Activated naive CD4-positive, alpha-beta T cell treated with anti-CD3 and anti-CD28 coated beads, Interleukin-2, amount 10 ng/mL, durations not matched to agents 7 days and 5 days (primary cell): ENCODE data around the gene ELMO3.

Experiments used
- CTCF ChIA-PET: fragments of 350-600 bp; sonication (Branson Sonifier 250); formaldehyde crosslinking; loops from one replicate; lab custom pipeline; 2021; ENCODE audit warnings: antibody characterized with exemption; lab: Charles Lee
- DNase-seq: peaks from one replicate; pipeline ENCODE4 v3.0.0-alpha.2; 2020
- H3K27ac Mint-ChIP-seq: one replicate; pipeline ENCODE4 v1.8.0; 2021; ENCODE audit warnings: mild to moderate bottlenecking, moderate library complexity, mixed read lengths
- H3K27me3 Mint-ChIP-seq: one replicate; pipeline ENCODE4 v1.8.0; 2021; ENCODE audit warnings: mild to moderate bottlenecking, mixed read lengths
- H3K36me3 Mint-ChIP-seq: one replicate; pipeline ENCODE4 v1.8.0; 2021; ENCODE audit warnings: mixed read lengths
- H3K4me1 Mint-ChIP-seq: one replicate; pipeline ENCODE4 v1.8.0; 2021; ENCODE audit warnings: mixed read lengths
- H3K4me3 Mint-ChIP-seq: one replicate; pipeline ENCODE4 v1.8.0; 2021; ENCODE audit warnings: mild to moderate bottlenecking, moderate library complexity, mixed read lengths
- H3K9me3 Mint-ChIP-seq: one replicate; pipeline ENCODE4 v1.8.0; 2021; ENCODE audit warnings: mixed read lengths

Gene ELMO3

DNA sequence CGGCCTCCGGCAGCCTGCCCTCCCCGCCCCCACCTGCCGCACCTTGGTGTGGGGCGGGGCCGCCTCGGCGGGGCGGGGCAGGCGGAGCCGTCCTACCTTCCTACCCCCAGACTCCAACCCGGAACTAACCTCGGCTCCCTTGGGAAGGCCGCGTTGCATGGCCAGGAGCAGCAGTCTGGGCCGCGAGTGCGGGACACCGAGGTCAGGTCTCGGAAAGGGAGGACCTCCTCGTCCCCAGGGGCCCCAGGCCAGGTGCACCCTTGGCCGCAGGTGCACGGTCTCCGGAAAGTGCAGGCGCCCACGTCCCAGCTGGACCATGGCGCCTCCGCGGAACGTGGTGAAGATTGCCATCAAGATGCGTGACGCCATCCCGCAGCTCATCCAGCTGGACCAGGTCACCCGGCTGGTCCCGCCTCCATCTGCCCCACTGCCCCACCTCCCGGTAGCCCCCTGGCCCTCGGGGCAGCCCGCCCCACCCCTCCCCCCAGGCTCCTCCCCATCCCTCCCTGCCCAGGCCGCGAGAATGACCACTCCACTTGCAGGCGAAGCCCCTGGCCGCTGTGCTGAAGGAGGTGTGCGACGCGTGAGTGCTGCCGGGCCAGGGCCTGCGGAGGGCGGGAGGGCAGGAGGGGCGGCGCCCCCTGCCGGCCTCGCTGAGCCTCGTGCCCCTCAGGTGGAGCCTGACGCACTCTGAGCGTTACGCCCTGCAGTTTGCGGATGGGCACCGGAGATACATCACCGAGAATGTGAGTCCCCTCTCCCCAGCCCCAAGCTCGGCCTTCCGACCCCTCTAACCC is at the start of gene ELMO3:
Gene ELMO3 (plus strand): TSS at position 121 of the 797 bp plus-strand sequence. CDS start 196 bp downstream, at position 317.
- H3K27ac Mint-ChIP-seq = peak within 1 kb of the TSS; percentile 37
- H3K4me3 Mint-ChIP-seq = no peak within 1 kb of the TSS

GRCh38 chr16:67149276-67150046 is 49.5 kb upstream of the ELMO3 start:
- H3K4me3 Mint-ChIP-seq = peak overlapping the region; percentile 26
- CTCF ChIA-PET = interaction anchor here (1.4 to 1.6 kb wide), 2 partner anchors 132 to 136 kb away, joined by 3 to 7 read pairs; no protein-coding TSS in a partner anchor

More for the DNA sequence above, at the start of gene ELMO3:
- peaks cover 53% of the 10 kb centered on the region for H3K36me3 Mint-ChIP-seq
- DNase-seq = no peak
- CTCF ChIA-PET = interaction anchor here (1.0 to 1.9 kb wide), 3 partner anchors 9 to 13 kb away, joined by 5 to 7 read pairs (median 5); partner anchors contain the start of gene EXOC3L1
- no peaks in the 10 kb centered on the region for H3K27me3 Mint-ChIP-seq
- no peaks in the 10 kb centered on the region for H3K9me3 Mint-ChIP-seq
- H3K4me1 Mint-ChIP-seq = peaks cover 23% of the 10 kb centered on the region

GRCh38 chr16:67150047-67150832 is 48.7 kb upstream of the ELMO3 start:
- Mint-ChIP-seq H3K27ac (no peak overlapping the region), H3K4me1 (peaks cover 37% of the 10 kb centered on the region), H3K36me3 (peaks cover 49% of the 10 kb centered on the region), H3K9me3 (no peaks in the 10 kb centered on the region), H3K4me3 (peak overlapping the region; percentile 70), H3K27me3 (peaks cover 19% of the 10 kb centered on the region)
- CTCF ChIA-PET = interaction anchor here (0.7 to 1.7 kb wide), 11 partner anchors 8 to 371 kb away, joined by 3 to 8 read pairs (median 4); no protein-coding TSS in a partner anchor
- peak; percentile 66 for DNase-seq

More at GRCh38 chr16:67149276-67150046, 49.5 kb upstream of the ELMO3 start:
- H3K9me3 Mint-ChIP-seq = no peaks in the 10 kb centered on the region
- peaks cover 35% of the 10 kb centered on the region for H3K4me1 Mint-ChIP-seq
- DNase-seq = no peak
- no peak overlapping the region for H3K27ac Mint-ChIP-seq
- H3K27me3 Mint-ChIP-seq = peaks cover 16% of the 10 kb centered on the region
- H3K36me3 Mint-ChIP-seq = peaks cover 55% of the 10 kb centered on the region

- peaks cover 41% of the 10 kb centered on the region for H3K4me1 Mint-ChIP-seq
- H3K27ac Mint-ChIP-seq = peak within 1 kb of the TSS; percentile 76
- DNase-seq = peak; percentile 72
- peaks cover 44% of the 10 kb centered on the region for H3K36me3 Mint-ChIP-seq
- H3K4me3 Mint-ChIP-seq = peak within 1 kb of the TSS; percentile 70
- H3K27me3 Mint-ChIP-seq = peaks cover 20% of the 10 kb centered on the region
- no peaks in the 10 kb centered on the region for H3K9me3 Mint-ChIP-seq
- CTCF ChIA-PET = interaction anchor here (0.7 to 1.7 kb wide), 11 partner anchors 9 to 370 kb away, joined by 3 to 8 read pairs (median 4); no protein-coding TSS in a partner anchor
Measured at GRCh38 chr16:67150833-67151396, 48.0 kb upstream of the ELMO3 start, which contains the start of gene B3GNT9. Gene B3GNT9, minus strand, starts transcription at chr16:67150998. Its CDS starts 513 bp downstream, at chr16:67150485.

- H3K9me3 Mint-ChIP-seq = no peaks in the 10 kb centered on the region
- H3K4me1 Mint-ChIP-seq = peaks cover 48% of the 10 kb centered on the region
- CTCF ChIA-PET = interaction anchor here (0.7 to 1.7 kb wide), 15 partner anchors 9 to 204 kb away, joined by 3 to 8 read pairs (median 4); no protein-coding TSS in a partner anchor
- H3K27ac Mint-ChIP-seq = peak overlapping the region; percentile 76
- DNase-seq = no peak
- peak overlapping the region; percentile 70 for H3K4me3 Mint-ChIP-seq
- peaks cover 20% of the 10 kb centered on the region for H3K27me3 Mint-ChIP-seq
- peaks cover 44% of the 10 kb centered on the region for H3K36me3 Mint-ChIP-seq
Measured at GRCh38 chr16:67151431-67152097, 47.4 kb upstream of the ELMO3 start.

- H3K4me1 Mint-ChIP-seq = peaks cover 67% of the 10 kb centered on the region
- peak overlapping the region; percentile 76 for H3K4me3 Mint-ChIP-seq
Measured at GRCh38 chr16:67154578-67155294, 44.2 kb upstream of the ELMO3 start.

GRCh38 chr16:67155295-67156142 is 43.4 kb upstream of the ELMO3 start:
- CTCF ChIA-PET = interaction anchor here (0.6 to 8.7 kb wide), 46 partner anchors 8 to 427 kb away, joined by 3 to 163 read pairs (median 4); partner anchors contain the start of genes CBFB, CES4A, HSF4 and NOL3
- H3K4me1 Mint-ChIP-seq = peaks cover 67% of the 10 kb centered on the region
- peaks cover 46% of the 10 kb centered on the region for H3K36me3 Mint-ChIP-seq
- H3K27ac Mint-ChIP-seq = peak overlapping the region; percentile 33
- peak; percentile 84 for DNase-seq
- peaks cover 17% of the 10 kb centered on the region for H3K27me3 Mint-ChIP-seq
- H3K4me3 Mint-ChIP-seq = peak overlapping the region; percentile 76
- no peaks in the 10 kb centered on the region for H3K9me3 Mint-ChIP-seq

More at GRCh38 chr16:67154578-67155294, 44.2 kb upstream of the ELMO3 start:
- Mint-ChIP-seq H3K27ac (no peak overlapping the region), H3K9me3 (no peaks in the 10 kb centered on the region), H3K36me3 (peaks cover 41% of the 10 kb centered on the region), H3K27me3 (peaks cover 17% of the 10 kb centered on the region)
- DNase-seq = no peak
- CTCF ChIA-PET = interaction anchor here (0.6 to 8.7 kb wide), 47 partner anchors 9 to 426 kb away, joined by 3 to 163 read pairs (median 4); partner anchors contain the start of genes CBFB, CES4A, HSF4 and NOL3

GRCh38 chr16:67156143-67156844 is 42.6 kb upstream of the ELMO3 start:
- DNase-seq = no peak
- Mint-ChIP-seq H3K4me1 (peaks cover 65% of the 10 kb centered on the region), H3K27ac (peak overlapping the region; percentile 100), H3K27me3 (peaks cover 18% of the 10 kb centered on the region), H3K4me3 (peak overlapping the region; percentile 76), H3K36me3 (peaks cover 51% of the 10 kb centered on the region), H3K9me3 (no peaks in the 10 kb centered on the region)
- CTCF ChIA-PET = interaction anchor here (1.2 to 8.7 kb wide), 19 partner anchors 12 to 428 kb away, joined by 3 to 163 read pairs (median 9); partner anchors contain the start of genes CBFB and NOL3

- Mint-ChIP-seq H3K27me3 (peaks cover 18% of the 10 kb centered on the region), H3K9me3 (no peaks in the 10 kb centered on the region), H3K4me1 (peaks cover 64% of the 10 kb centered on the region), H3K27ac (peak overlapping the region; percentile 100), H3K4me3 (peak overlapping the region; percentile 94), H3K36me3 (peaks cover 55% of the 10 kb centered on the region)
- CTCF ChIA-PET = interaction anchor here (1.3 to 8.7 kb wide), 10 partner anchors 12 to 205 kb away, joined by 3 to 163 read pairs (median 4); partner anchors contain the start of gene NOL3
- no peak for DNase-seq
Measured at GRCh38 chr16:67157106-67157748, 41.7 kb upstream of the ELMO3 start.

- Mint-ChIP-seq H3K36me3 (peaks cover 53% of the 10 kb centered on the region), H3K27ac (peak overlapping the region; percentile 100), H3K4me1 (peaks cover 62% of the 10 kb centered on the region), H3K9me3 (no peaks in the 10 kb centered on the region), H3K4me3 (peak overlapping the region; percentile 94), H3K27me3 (peaks cover 26% of the 10 kb centered on the region)
- CTCF ChIA-PET = interaction anchor here (1.3 to 8.7 kb wide), 11 partner anchors 11 to 206 kb away, joined by 3 to 163 read pairs (median 4); partner anchors contain the start of genes MATCAP1 and NOL3
- peak; percentile 51 for DNase-seq
Measured at GRCh38 chr16:67157892-67158635, 40.9 kb upstream of the ELMO3 start.
